ENCODE measurements around the gene AADACL3. TPM values are rescaled to one million over a fixed set of nuclear protein-coding genes. Genes with fewer than 3 reads are reported as not detected.

AADACL3 gene
- total and polyA plus RNA-seq, 7 donors, result not detected

- Histone ChIP-seq H3K36me3 (no peaks in the 10 kb centered on the region), H3K27me3 (peaks cover 0 to 8% (median 0%) of the 10 kb centered on the region in 3 donors), H3K27ac (no peak overlapping the region), H3K9me3 (no peaks in the 10 kb centered on the region), H3K4me3 (no peak overlapping the region), H3K4me1 (no peaks in the 10 kb centered on the region)
- TF ChIP-seq POLR2A (IDR thresholded peaks at IDR 0.05) (no peak), POLR2AphosphoS5 (IDR thresholded peaks at IDR 0.05) (no peak), CTCF (IDR thresholded peaks at IDR 0.05) (no peak), EP300 (IDR thresholded peaks at IDR 0.05) (no peak)
- intact Hi-C loops (cut with DNase I), result no loop called here
- 57 to 64% methylated on average over 7 of the region's 7 CpGs for WGBS, 2 donors
- DNase-seq, result no peak
Observed at GRCh38 chr1:12769976-12770505, 54.1 kb downstream of the AADACL3 start.

GRCh38 chr1:12770620-12771019 lies 54.7 kb downstream of the AADACL3 start:
- intact Hi-C loops (cut with DNase I), result no loop called here
- Histone ChIP-seq H3K36me3 (no peaks in the 10 kb centered on the region), H3K4me3 (no peak overlapping the region), H3K4me1 (no peaks in the 10 kb centered on the region), H3K9me3 (no peaks in the 10 kb centered on the region), H3K27ac (no peak overlapping the region), H3K27me3 (peaks cover 0 to 8% (median 0%) of the 10 kb centered on the region in 3 donors)
- DNase-seq, result no peak
- TF ChIP-seq CTCF (IDR thresholded peaks at IDR 0.05), result no peak
- no peak for TF ChIP-seq EP300 (IDR thresholded peaks at IDR 0.05)
- TF ChIP-seq POLR2AphosphoS5 (IDR thresholded peaks at IDR 0.05), result no peak
- TF ChIP-seq POLR2A (IDR thresholded peaks at IDR 0.05), result no peak
- WGBS, 2 donors, result 78 to 80% methylated on average over 2 of the region's 2 CpGs

GRCh38 chr1:12771186-12771585 lies 55.3 kb downstream of the AADACL3 start:
- peaks cover 0 to 8% (median 0%) of the 10 kb centered on the region in 3 donors for H3K27me3 ChIP-seq
- no peak overlapping the region for H3K4me3 ChIP-seq
- no peaks in the 10 kb centered on the region for H3K4me1 ChIP-seq
- 78 to 79% methylated on average over 5 of the region's 5 CpGs for WGBS, 2 donors
- no peaks in the 10 kb centered on the region for H3K36me3 ChIP-seq
- no peak for DNase-seq
- H3K27ac ChIP-seq, result no peak overlapping the region
- H3K9me3 ChIP-seq, result no peaks in the 10 kb centered on the region
- intact Hi-C loops (cut with DNase I), result no loop called here
- TF ChIP-seq EP300 (IDR thresholded peaks at IDR 0.05) (no peak), CTCF (IDR thresholded peaks at IDR 0.05) (no peak), POLR2AphosphoS5 (IDR thresholded peaks at IDR 0.05) (no peak), POLR2A (IDR thresholded peaks at IDR 0.05) (no peak)

GRCh38 chr1:12772520-12772919 lies 56.6 kb downstream of the AADACL3 start:
- DNase-seq, result no peak
- peaks cover 0 to 8% (median 0%) of the 10 kb centered on the region in 3 donors for H3K27me3 ChIP-seq
- H3K27ac ChIP-seq, result no peak overlapping the region
- 88 to 89% methylated on average over 5 of the region's 5 CpGs for WGBS, 2 donors
- no peak overlapping the region for H3K4me3 ChIP-seq
- no peaks in the 10 kb centered on the region for H3K36me3 ChIP-seq
- intact Hi-C loops (cut with DNase I), result no loop called here
- no peaks in the 10 kb centered on the region for H3K9me3 ChIP-seq
- TF ChIP-seq EP300 (IDR thresholded peaks at IDR 0.05) (no peak), POLR2A (IDR thresholded peaks at IDR 0.05) (no peak), POLR2AphosphoS5 (IDR thresholded peaks at IDR 0.05) (no peak), CTCF (IDR thresholded peaks at IDR 0.05) (no peak)
- no peaks in the 10 kb centered on the region for H3K4me1 ChIP-seq

- Histone ChIP-seq H3K27me3 (peaks cover 0 to 5% (median 0%) of the 10 kb centered on the region in 3 donors), H3K36me3 (no peaks in the 10 kb centered on the region), H3K4me1 (no peaks in the 10 kb centered on the region), H3K27ac (no peak within 1 kb of the TSS), H3K4me3 (no peak within 1 kb of the TSS), H3K9me3 (no peaks in the 10 kb centered on the region)
- 60 to 82% methylated on average over 5 of the region's 5 CpGs for WGBS, 2 donors
- intact Hi-C loops (cut with DNase I), result no loop called here
- TF ChIP-seq EP300 (IDR thresholded peaks at IDR 0.05) (no peak), POLR2AphosphoS5 (IDR thresholded peaks at IDR 0.05) (no peak), CTCF (IDR thresholded peaks at IDR 0.05) (no peak), POLR2A (IDR thresholded peaks at IDR 0.05) (no peak)
- DNase-seq, result no peak
Observed at GRCh38 chr1:12773438-12773837, 57.5 kb downstream of the AADACL3 start, which contains the start of gene PRAMEF12. Gene PRAMEF12, plus strand, starts transcription at chr1:12773738. Its CDS starts 1,130 bp downstream, at chr1:12774868.
